ENCODE results near the gene RBM10. TPM values are rescaled to one million over a fixed set of nuclear protein-coding genes. Genes with fewer than 3 reads are reported as not detected.

RBM10 gene
- total RNA-seq, 4 donors from 2014 or later, result 25.2 to 33.1 (median 29.2) TPM

- Histone ChIP-seq H3K27me3 (no peaks in the 10 kb centered on the region), H3K36me3 (peaks cover 0 to 99% of the 10 kb centered on the region in 2 donors), H3K9me3 (no peaks in the 10 kb centered on the region), H3K4me3 (no peak overlapping the region), H3K4me1 (no peaks in the 10 kb centered on the region), H3K27ac (no peak overlapping the region)
- TF ChIP-seq POLR2AphosphoS5 (IDR thresholded peaks at IDR 0.05) (no peak), CTCF (IDR thresholded peaks at IDR 0.05) (no peak), EP300 (IDR thresholded peaks at IDR 0.05) (no peak), POLR2A (IDR thresholded peaks at IDR 0.05) (no peak)
- 83% methylated on average over 11 of the region's 12 CpGs; no CpG with 5 or more reads in 1 of the 2 donors for WGBS, 2 donors (ENCODE audit: low coverage in 1 of 2)
- no peak for ATAC-seq
These were observed 63.1 kb downstream of the RBM10 start for GRCh38 chrX:47208108-47208507.

GRCh38 chrX:47209508-47210238, 64.7 kb downstream of the RBM10 start:
- Histone ChIP-seq H3K4me1 (no peaks in the 10 kb centered on the region), H3K36me3 (peaks cover 0 to 100% of the 10 kb centered on the region in 2 donors), H3K27me3 (no peaks in the 10 kb centered on the region), H3K27ac (no peak overlapping the region), H3K9me3 (no peaks in the 10 kb centered on the region), H3K4me3 (no peak overlapping the region)
- 60% methylated on average over 2 of the region's 16 CpGs; no CpG with 5 or more reads in 1 of the 2 donors for WGBS, 2 donors (ENCODE audit: low coverage in 1 of 2)
- TF ChIP-seq POLR2AphosphoS5 (IDR thresholded peaks at IDR 0.05) (no peak), EP300 (IDR thresholded peaks at IDR 0.05) (no peak), CTCF (IDR thresholded peaks at IDR 0.05) (no peak), POLR2A (IDR thresholded peaks at IDR 0.05) (no peak)
- ATAC-seq, result no peak

- no peak for TF ChIP-seq EP300 (IDR thresholded peaks at IDR 0.05)
- TF ChIP-seq CTCF (IDR thresholded peaks at IDR 0.05), result no peak
- TF ChIP-seq POLR2A (IDR thresholded peaks at IDR 0.05), result no peak
- TF ChIP-seq POLR2AphosphoS5 (IDR thresholded peaks at IDR 0.05), result no peak
- no peak for ATAC-seq
- no peaks in the 10 kb centered on the region for H3K9me3 ChIP-seq
- no peak overlapping the region for H3K4me3 ChIP-seq
- no peaks in the 10 kb centered on the region for H3K4me1 ChIP-seq
- WGBS, 2 donors (ENCODE audit: low coverage in 1 of 2), result 100% methylated on average over 2 of the region's 15 CpGs; no CpG with 5 or more reads in 1 of the 2 donors
- H3K27me3 ChIP-seq, result no peaks in the 10 kb centered on the region
- H3K27ac ChIP-seq, result no peak overlapping the region
- peaks cover 0 to 100% of the 10 kb centered on the region in 2 donors for H3K36me3 ChIP-seq
These were observed 65.8 kb downstream of the RBM10 start for GRCh38 chrX:47210661-47211425.

GRCh38 chrX:47212381-47213293, 67.6 kb downstream of the RBM10 start:
- Histone ChIP-seq H3K9me3 (no peaks in the 10 kb centered on the region), H3K27me3 (no peaks in the 10 kb centered on the region), H3K36me3 (peaks cover 0 to 88% of the 10 kb centered on the region in 2 donors), H3K4me1 (peaks cover 0 to 13% (median 10%) of the 10 kb centered on the region in 3 donors), H3K27ac (no peak overlapping the region), H3K4me3 (no peak overlapping the region)
- no peak for ATAC-seq
- 60 to 88% methylated on average over 1 to 6 of the region's 12 CpGs for WGBS, 2 donors (ENCODE audit: low coverage in 1 of 2)
- no peak for TF ChIP-seq CTCF (IDR thresholded peaks at IDR 0.05)
- TF ChIP-seq POLR2A (IDR thresholded peaks at IDR 0.05), result no peak
- TF ChIP-seq EP300 (IDR thresholded peaks at IDR 0.05), result no peak
- TF ChIP-seq POLR2AphosphoS5 (IDR thresholded peaks at IDR 0.05), result no peak

Data from gastroesophageal sphincter (tissue), 4 donors.